HG02571 (cell line): ENCODE results near the gene SPANXA2.
"Not testable (repeated sequence)": the region's sequence is repeated elsewhere in the genome, so short reads cannot be mapped to it uniquely, and the experiment has no call there.

Source experiments
- ATAC-seq: cut with Tn5 transposase; IDR thresholded peaks from one replicate; pipeline ENCODE4 v1.9.1; 2021; ENCODE audit warnings: mild to moderate bottlenecking, moderate library complexity; ENCODE audit not compliant: unreplicated experiment

The SPANXA2 gene, protein sequence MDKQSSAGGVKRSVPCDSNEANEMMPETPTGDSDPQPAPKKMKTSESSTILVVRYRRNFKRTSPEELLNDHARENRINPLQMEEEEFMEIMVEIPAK

DNA sequence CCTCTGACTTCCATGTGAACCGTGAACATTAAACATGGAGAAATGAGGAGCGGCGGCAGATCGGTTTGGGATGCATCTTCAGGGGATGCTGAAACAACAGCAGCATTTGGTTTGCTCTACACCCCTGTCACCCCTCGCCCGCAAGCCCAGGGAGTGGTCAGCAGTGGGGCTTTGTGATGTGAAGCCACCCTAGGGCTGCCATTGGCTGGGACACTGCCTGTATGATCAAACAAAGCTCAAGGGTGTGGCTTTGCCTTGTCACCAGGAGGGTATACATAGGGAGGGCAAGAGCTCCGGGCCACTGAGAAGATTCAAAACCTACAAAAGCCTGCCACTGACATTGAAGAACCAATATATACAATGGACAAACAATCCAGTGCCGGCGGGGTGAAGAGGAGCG lies at the start of gene SPANXA2:
Gene SPANXA2, plus strand, starts transcription at position 301 of the 400 bp plus-strand sequence. Its CDS starts 60 bp downstream, at position 361.
- ATAC-seq, result not testable (repeated sequence)

DNA sequence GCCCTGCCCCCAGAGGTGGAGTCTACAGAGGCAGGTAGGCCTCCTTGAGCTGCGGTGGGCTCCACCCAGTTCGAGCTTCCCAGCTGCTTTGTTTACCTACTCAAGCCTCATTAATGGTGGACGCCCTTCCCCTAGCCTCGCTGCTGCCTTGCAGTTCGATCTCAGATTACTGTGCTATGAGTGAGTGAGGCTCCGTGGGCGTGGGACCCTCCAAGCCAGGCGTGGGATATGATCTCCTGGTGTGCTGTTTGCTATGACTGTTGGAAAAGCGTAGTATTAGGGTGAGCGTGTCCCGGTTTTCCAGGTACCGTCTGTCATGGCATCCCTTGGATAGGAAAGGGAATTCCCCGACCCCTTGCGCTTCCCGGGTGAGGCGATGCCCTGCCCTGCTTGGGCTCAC lies 47.0 kb upstream of the SPANXA2 start:
- ATAC-seq, result not testable (repeated sequence)

DNA sequence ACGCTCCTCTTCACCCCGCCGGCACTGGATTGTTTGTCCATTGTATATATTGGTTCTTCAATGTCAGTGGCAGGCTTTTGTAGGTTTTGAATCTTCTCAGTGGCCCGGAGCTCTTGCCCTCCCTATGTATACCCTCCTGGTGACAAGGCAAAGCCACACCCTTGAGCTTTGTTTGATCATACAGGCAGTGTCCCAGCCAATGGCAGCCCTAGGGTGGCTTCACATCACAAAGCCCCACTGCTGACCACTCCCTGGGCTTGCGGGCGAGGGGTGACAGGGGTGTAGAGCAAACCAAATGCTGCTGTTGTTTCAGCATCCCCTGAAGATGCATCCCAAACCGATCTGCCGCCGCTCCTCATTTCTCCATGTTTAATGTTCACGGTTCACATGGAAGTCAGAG lies 4.9 kb upstream of the SPANXA2 start, which contains the start of gene SPANXA1:
Gene SPANXA1, minus strand, starts transcription at position 101 of the 400 bp plus-strand sequence. Its CDS starts 60 bp downstream, at position 41.
- not testable (repeated sequence) for ATAC-seq

DNA sequence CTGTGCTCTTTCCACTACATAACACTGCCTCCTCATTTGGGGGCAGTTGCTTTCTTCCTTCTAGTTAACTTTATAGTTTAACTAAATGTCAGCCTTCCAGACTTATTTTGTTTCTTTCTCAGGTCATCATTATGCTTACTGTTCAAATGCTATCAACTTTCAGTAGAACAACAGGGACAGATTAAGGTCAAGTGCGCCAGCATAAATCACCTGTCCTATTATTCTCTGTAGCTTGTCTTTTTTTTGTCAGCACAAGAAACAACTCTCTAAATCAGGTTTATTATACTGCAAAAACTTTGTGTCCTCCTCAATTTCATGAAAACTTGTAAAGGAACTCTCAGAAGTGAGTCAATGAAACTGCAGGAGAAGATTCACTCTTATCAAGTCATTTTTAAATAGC lies 19.6 kb downstream of the SPANXA2 start:
- no peak for ATAC-seq

DNA sequence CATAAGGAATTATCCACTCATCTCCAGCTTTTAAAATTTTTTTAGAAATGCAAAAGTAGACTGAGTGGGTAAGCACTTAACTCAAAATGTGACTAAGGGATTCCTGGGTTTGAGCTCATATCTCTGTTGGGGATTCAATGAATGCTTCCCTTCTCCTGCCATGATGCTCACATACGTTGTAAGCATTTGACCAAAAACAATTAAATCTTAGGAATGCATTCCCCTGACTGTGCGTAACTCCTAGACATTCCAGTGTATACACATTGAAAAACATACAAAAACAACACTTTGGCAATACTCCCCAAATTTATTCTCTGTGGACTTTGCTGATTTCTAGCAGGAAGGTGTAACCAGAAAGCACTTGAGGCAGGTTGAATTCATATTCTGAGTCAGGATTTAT lies 29.8 kb downstream of the SPANXA2 start:
- no peak for ATAC-seq

DNA sequence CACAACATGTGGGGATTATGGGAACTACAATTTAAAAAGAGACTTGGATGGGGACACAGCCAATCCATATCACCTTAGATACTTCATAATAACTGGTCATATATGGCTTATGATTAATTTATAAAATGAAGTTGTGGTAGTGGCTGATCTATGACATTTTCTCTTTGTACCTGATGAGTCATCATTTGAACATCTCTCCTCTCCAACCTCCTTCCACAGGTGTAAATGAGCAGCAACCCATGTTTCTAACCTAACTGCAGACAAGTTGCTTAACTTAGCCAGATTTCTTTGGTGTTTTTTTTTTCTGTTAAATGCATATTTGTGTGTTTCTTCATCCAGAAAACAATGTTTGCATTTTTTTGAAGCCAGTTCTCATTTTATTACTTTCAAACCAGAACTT lies 42.6 kb downstream of the SPANXA2 start:
- ATAC-seq, result no peak

DNA sequence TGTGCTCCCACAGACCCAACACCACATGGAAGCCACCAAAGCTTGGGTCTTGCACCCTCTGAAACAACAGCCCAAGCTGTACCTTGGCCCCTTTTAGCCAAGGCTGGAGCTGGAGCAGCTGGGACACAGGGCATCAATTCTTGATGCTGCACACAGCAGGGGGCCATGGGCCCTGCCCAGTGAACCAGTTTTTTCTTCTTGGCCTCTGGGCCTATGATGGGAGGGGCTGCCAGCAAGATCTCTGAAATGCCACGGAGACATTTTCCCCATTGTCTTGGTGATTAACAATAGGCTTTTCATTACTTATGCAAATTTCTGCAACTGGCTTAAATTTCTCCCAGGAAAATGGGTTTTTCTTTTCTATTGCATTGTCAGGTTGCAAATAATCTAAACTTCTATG lies 49.0 kb downstream of the SPANXA2 start:
- no peak for ATAC-seq
